ENCODE measurements around the gene KRT26.

The KRT26 gene

GRCh38 chr17:40727447-40728231 is 44.4 kb downstream of the KRT26 start:
- no peak for DNase-seq (ENCODE audit: low read depth in 2 of 2)

DNA sequence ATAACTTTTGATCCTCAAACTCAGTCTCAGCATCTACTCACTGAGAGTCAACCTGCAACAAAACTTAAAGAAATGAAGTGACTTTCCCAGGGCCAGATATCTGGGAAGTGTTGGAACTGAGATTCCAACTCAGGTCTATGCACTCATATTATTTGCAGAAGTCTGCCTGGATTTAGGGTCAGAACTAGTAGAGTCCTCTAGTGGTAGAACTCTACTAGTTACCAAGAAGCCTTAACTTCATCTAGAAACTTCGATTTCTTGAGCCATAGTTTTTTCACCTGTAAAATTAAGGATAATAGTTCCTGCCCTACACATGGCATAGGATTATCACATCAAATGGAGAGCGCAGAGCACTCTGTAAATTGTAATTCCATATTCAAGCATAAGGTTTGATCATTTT is 45.1 kb downstream of the KRT26 start:
- no peak for DNase-seq (ENCODE audit: low read depth in 2 of 2)

- no peak for DNase-seq (ENCODE audit: low read depth in 2 of 2)
Measured at GRCh38 chr17:40724656-40725055, 47.3 kb downstream of the KRT26 start.

DNA sequence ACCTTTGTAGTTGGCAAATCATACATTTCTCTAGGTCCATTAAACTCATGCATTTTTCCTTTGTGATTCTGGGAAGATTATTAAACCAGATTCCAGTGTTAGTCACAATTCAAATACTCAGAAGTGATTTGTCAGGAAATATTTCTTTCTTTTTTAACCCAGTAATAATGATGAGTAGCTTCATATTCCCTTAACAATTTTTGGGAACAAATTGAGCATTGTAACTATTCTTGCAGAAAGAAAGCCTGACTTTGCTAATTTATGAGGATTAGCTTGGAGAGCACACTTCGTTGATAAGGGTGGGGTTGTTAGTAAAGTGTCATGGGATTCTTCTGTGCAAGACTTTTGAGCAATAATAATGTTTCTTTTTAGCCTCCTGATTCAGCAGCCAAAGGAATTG is 49.8 kb downstream of the KRT26 start:
- DNase-seq (ENCODE audit: low read depth in 2 of 2), result no peak

DNA sequence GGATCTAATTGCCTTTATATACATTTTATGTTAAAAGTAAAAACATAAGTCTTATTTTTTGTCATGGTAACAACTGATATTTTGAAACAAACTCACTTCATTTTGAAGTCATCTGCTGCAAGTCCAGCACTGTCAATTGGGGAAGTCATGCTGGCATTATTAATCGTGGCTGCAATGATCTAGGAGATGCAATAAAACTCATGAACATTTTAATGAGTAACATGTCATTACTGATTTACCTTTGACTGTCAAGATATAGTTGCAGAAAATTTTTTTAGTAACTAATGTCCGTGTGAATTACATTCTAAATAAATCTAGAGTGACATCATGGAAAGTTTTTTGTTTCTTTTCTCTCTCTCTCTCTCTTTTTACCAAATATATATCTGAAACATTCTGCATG is 51.1 kb downstream of the KRT26 start:
- DNase-seq (ENCODE audit: low read depth in 2 of 2), result no peak

GRCh38 chr17:40718930-40719329 is 53.1 kb downstream of the KRT26 start:
- DNase-seq (ENCODE audit: low read depth in 2 of 2), result no peak

- DNase-seq (ENCODE audit: low read depth in 2 of 2), result no peak
Measured at GRCh38 chr17:40717776-40718175, 54.2 kb downstream of the KRT26 start.
